Activated effector memory CD4-positive, alpha-beta T cell treated with Interleukin-2 at 50 U/mL for 16 hours (primary cell): ENCODE measurements around the gene KCNK3.

Experiments used
- DNase-seq: peaks from one replicate; pipeline ENCODE4 v3.0.0-alpha.2; 2020

Gene KCNK3

GRCh38 chr2:26692897-26693849 lies 651 bp downstream of the KCNK3 start:
- no peak for DNase-seq

GRCh38 chr2:26694001-26694400 lies 1.5 kb downstream of the KCNK3 start:
- DNase-seq: no peak

GRCh38 chr2:26696351-26696816 lies 3.9 kb downstream of the KCNK3 start:
- DNase-seq: no peak

GRCh38 chr2:26697425-26697824 lies 4.9 kb downstream of the KCNK3 start:
- DNase-seq: no peak

- DNase-seq: no peak
These were observed 6.8 kb downstream of the KCNK3 start for GRCh38 chr2:26699295-26699694.

- no peak for DNase-seq
These were observed 7.6 kb downstream of the KCNK3 start for GRCh38 chr2:26700078-26700477.

GRCh38 chr2:26701596-26701995 lies 9.1 kb downstream of the KCNK3 start:
- no peak for DNase-seq

- no peak for DNase-seq
These were observed 9.5 kb downstream of the KCNK3 start for GRCh38 chr2:26702025-26702424.

GRCh38 chr2:26704441-26704977 lies 12.0 kb downstream of the KCNK3 start:
- no peak for DNase-seq

- DNase-seq: no peak
These were observed 12.6 kb downstream of the KCNK3 start for GRCh38 chr2:26705126-26705525.

GRCh38 chr2:26706093-26706492 lies 13.6 kb downstream of the KCNK3 start:
- no peak for DNase-seq

- DNase-seq: no peak
These were observed 14.3 kb downstream of the KCNK3 start for GRCh38 chr2:26706616-26707473.

GRCh38 chr2:26707747-26708146 lies 15.2 kb downstream of the KCNK3 start:
- DNase-seq: no peak

GRCh38 chr2:26708457-26708856 lies 15.9 kb downstream of the KCNK3 start:
- DNase-seq: no peak

- no peak for DNase-seq
These were observed 17.0 kb downstream of the KCNK3 start for GRCh38 chr2:26709323-26710110.

GRCh38 chr2:26710145-26710544 lies 17.6 kb downstream of the KCNK3 start:
- no peak for DNase-seq

GRCh38 chr2:26710743-26711456 lies 18.4 kb downstream of the KCNK3 start:
- DNase-seq: no peak

- DNase-seq: no peak
These were observed 19.1 kb downstream of the KCNK3 start for GRCh38 chr2:26711457-26712161.

- no peak for DNase-seq
These were observed 20.3 kb downstream of the KCNK3 start for GRCh38 chr2:26712486-26713465.
